Measurements from ENCODE around the gene SLC30A3. TPM values are rescaled to one million over a fixed set of nuclear protein-coding genes. Genes with fewer than 3 reads are reported as not detected.

SLC30A3 gene
- 1 to 10 TPM; 1.5 to 2.8 TPM for total RNA-seq
- polyA plus RNA-seq (2013, experiment 1 of 2): 1.4 TPM
- polyA plus RNA-seq (2013, experiment 2 of 2): 0.83 TPM
- long read RNA-seq, experiment 1: 0 reads
- long read RNA-seq, experiment 2, partial matches to known transcripts: 0 of 4 reads
- long read RNA-seq, experiment 2, other reads (novel, unspliced or antisense): 2 of 4 reads
- long read RNA-seq, experiment 3, partial matches to known transcripts: 1 of 3 reads
- long read RNA-seq, experiment 3, other reads (novel, unspliced or antisense): 0 of 3 reads
- long read RNA-seq, experiment 4, partial matches to known transcripts: 1 of 2 reads
- long read RNA-seq, experiment 4, other reads (novel, unspliced or antisense): 1 of 2 reads

GRCh38 chr2:27262379-27263286 lies at the start of gene SLC30A3:
Gene SLC30A3 (minus strand): TSS chr2:27263047. CDS start chr2:27262906, 141 bp downstream.
- Histone ChIP-seq H3K36me3 (ENCODE audit: control insufficient read depth, insufficient read depth, low read length) (no peaks in the 10 kb centered on the region), H3K9me3 (ENCODE audit: control insufficient read depth, low read length) (no peaks in the 10 kb centered on the region), H3K4me3 (ENCODE audit: low read length) (peak within 1 kb of the TSS; percentile 78), H3K27ac (ENCODE audit: low read depth, low read length) (no peak within 1 kb of the TSS), H3K9ac (ENCODE audit: extremely low read depth, low read length, poor library complexity, severe bottlenecking) (no peak within 1 kb of the TSS), H3K27me3 (ENCODE audit: control insufficient read depth, insufficient read depth, low read length, poor library complexity, severe bottlenecking) (peaks cover 88% of the 10 kb centered on the region), H3K4me1 (ENCODE audit: control insufficient read depth, insufficient read depth, low read length) (peaks cover under 1% of the 10 kb centered on the region)
- TF ChIP-seq CTCF (conservative IDR thresholded peaks at IDR 0.05): peak; percentile 43
- Mint-ChIP-seq H3K9me3 (no peaks in the 10 kb centered on the region), H3K36me3 (ENCODE audit: low read depth) (no peaks in the 10 kb centered on the region), H3K4me1 (peaks cover 16% of the 10 kb centered on the region), H3K4me3 (peak within 1 kb of the TSS; percentile 55), H3K27me3 (ENCODE audit: insufficient read depth) (peaks cover 43% of the 10 kb centered on the region), H3K27ac (no peak within 1 kb of the TSS)
- 1% methylated on average over 31 to 96 of the region's 96 CpGs for WGBS, 2 experiments (ENCODE audit: insufficient coverage in 1 of 2, insufficient read length in 1 of 2)
- peak; percentile 79 for DNase-seq

GRCh38 chr2:27312152-27312551 lies 49.3 kb upstream of the SLC30A3 start:
- DNase-seq: no peak
- Mint-ChIP-seq H3K36me3 (ENCODE audit: low read depth) (peaks cover 9% of the 10 kb centered on the region), H3K27ac (no peak overlapping the region), H3K4me3 (no peak overlapping the region), H3K4me1 (peaks cover 2% of the 10 kb centered on the region), H3K27me3 (ENCODE audit: insufficient read depth) (peaks cover 24% of the 10 kb centered on the region), H3K9me3 (no peaks in the 10 kb centered on the region)
- Histone ChIP-seq H3K27me3 (ENCODE audit: control insufficient read depth, insufficient read depth, low read length, poor library complexity, severe bottlenecking) (peaks cover 26% of the 10 kb centered on the region), H3K9me3 (ENCODE audit: control insufficient read depth, low read length) (no peaks in the 10 kb centered on the region), H3K9ac (ENCODE audit: extremely low read depth, low read length, poor library complexity, severe bottlenecking) (no peak overlapping the region), H3K27ac (ENCODE audit: low read depth, low read length) (no peak overlapping the region), H3K4me1 (ENCODE audit: control insufficient read depth, insufficient read depth, low read length) (peaks cover 4% of the 10 kb centered on the region), H3K36me3 (ENCODE audit: control insufficient read depth, insufficient read depth, low read length) (no peaks in the 10 kb centered on the region), H3K4me3 (ENCODE audit: low read length) (no peak overlapping the region)
- no peak for TF ChIP-seq CTCF (conservative IDR thresholded peaks at IDR 0.05)
- WGBS, 2 experiments (ENCODE audit: insufficient coverage in 1 of 2, insufficient read length in 1 of 2): 94 to 100% methylated on average over 1 to 3 of the region's 3 CpGs

- H3K27me3 Mint-ChIP-seq (ENCODE audit: insufficient read depth): peaks cover 49% of the 10 kb centered on the region
- TF ChIP-seq CTCF (conservative IDR thresholded peaks at IDR 0.05): no peak
- 96 to 99% methylated on average over 6 of the region's 6 CpGs for WGBS, 2 experiments (ENCODE audit: insufficient coverage in 1 of 2, insufficient read length in 1 of 2)
Observed at GRCh38 chr2:27309651-27310050, 46.8 kb upstream of the SLC30A3 start.

More at GRCh38 chr2:27309651-27310050, 46.8 kb upstream of the SLC30A3 start:
- no peak overlapping the region for H3K27ac ChIP-seq (ENCODE audit: low read depth, low read length)
- no peak overlapping the region for H3K4me3 Mint-ChIP-seq
- H3K27ac Mint-ChIP-seq: no peak overlapping the region
- peaks cover 51% of the 10 kb centered on the region for H3K27me3 ChIP-seq (ENCODE audit: control insufficient read depth, insufficient read depth, low read length, poor library complexity, severe bottlenecking)
- H3K4me1 ChIP-seq (ENCODE audit: control insufficient read depth, insufficient read depth, low read length): peaks cover 6% of the 10 kb centered on the region
- no peak overlapping the region for H3K4me3 ChIP-seq (ENCODE audit: low read length)
- no peak for DNase-seq
- no peaks in the 10 kb centered on the region for H3K36me3 ChIP-seq (ENCODE audit: control insufficient read depth, insufficient read depth, low read length)
- H3K36me3 Mint-ChIP-seq (ENCODE audit: low read depth): peaks cover 9% of the 10 kb centered on the region
- H3K9ac ChIP-seq (ENCODE audit: extremely low read depth, low read length, poor library complexity, severe bottlenecking): no peak overlapping the region
- H3K9me3 ChIP-seq (ENCODE audit: control insufficient read depth, low read length): no peaks in the 10 kb centered on the region
- peaks cover 2% of the 10 kb centered on the region for H3K4me1 Mint-ChIP-seq
- H3K9me3 Mint-ChIP-seq: no peaks in the 10 kb centered on the region
